GM19099 (cell line): ENCODE data around the gene NUBP2.

Experiments
- POLR2A ChIP-seq: IDR thresholded peaks from 3 replicates; pipeline ENCODE4 v1.6.1; 2011; ENCODE audit warnings: low read depth; ENCODE audit not compliant: insufficient read length; ENCODE audit errors: extremely low read depth

Gene NUBP2, protein sequence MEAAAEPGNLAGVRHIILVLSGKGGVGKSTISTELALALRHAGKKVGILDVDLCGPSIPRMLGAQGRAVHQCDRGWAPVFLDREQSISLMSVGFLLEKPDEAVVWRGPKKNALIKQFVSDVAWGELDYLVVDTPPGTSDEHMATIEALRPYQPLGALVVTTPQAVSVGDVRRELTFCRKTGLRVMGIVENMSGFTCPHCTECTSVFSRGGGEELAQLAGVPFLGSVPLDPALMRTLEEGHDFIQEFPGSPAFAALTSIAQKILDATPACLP

GRCh38 chr16:1782408-1783264 lies at the start of gene NUBP2, which contains the start of gene SPSB3:
Gene NUBP2 (plus strand): TSS chr16:1782960. CDS start chr16:1783021, 61 bp downstream.
Gene SPSB3 (minus strand): TSS chr16:1782571. CDS start chr16:1781483, 1,088 bp downstream.
- TF ChIP-seq POLR2A = peak; percentile 81

DNA sequence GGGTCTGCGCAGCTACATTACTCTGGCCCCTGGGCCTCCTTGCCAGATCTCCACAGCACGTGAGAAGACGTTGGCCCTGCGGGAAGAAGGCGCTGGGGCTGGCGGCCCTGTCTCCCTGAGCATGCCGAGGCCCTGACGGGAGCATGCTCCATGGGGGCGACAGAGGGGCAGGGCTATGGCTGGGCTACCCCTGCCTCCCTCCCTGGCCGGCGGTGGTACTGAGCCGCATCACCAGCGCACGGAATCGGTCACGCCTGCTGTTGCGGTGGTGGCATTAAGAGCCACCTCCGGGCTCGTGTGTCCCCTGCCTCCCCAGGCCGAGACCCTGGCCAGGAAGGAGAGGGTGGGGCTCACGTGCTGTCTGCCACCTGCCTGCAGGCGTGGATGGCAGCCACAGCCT lies 48.6 kb upstream of the NUBP2 start:
- TF ChIP-seq POLR2A = no peak

DNA sequence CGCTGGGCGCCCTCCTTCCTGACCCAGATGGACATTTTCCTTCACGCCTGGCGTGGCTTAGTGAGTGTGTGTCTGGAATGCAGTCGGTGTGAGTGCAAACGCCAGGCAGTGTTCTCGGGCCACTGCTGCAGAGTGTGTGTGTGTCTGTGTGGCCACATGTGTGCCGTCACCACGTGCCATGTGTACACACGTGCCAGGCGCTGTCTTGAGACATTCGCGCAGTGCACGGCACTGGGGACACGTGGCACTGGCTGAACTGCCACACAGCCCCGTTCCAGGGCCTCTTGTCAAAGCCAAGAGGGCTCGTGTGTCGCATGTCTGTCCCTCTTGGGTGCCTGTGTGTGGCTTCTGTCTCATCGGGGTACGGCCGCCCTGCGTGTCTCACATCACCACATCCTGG lies 47.9 kb upstream of the NUBP2 start:
- TF ChIP-seq POLR2A = no peak

DNA sequence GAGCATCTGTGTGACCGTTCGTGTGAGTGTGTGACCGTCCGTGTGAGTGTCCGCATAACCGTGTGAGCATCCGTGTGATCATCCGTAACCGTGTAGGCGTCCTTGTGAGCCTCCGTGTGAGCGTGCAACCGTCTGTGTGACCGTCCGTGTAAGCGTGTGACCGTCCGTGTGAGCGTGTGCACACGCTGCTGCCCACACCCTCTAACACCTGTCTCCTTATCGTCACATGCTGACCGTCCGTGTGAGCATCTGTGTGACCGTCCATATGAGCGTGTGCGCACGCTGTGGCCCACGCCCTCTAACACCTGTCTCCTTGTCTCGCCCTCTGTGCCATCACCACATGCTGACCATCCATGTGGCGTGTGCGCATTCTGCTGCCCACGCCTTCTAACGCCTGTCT lies 42.5 kb upstream of the NUBP2 start:
- no peak for TF ChIP-seq POLR2A

DNA sequence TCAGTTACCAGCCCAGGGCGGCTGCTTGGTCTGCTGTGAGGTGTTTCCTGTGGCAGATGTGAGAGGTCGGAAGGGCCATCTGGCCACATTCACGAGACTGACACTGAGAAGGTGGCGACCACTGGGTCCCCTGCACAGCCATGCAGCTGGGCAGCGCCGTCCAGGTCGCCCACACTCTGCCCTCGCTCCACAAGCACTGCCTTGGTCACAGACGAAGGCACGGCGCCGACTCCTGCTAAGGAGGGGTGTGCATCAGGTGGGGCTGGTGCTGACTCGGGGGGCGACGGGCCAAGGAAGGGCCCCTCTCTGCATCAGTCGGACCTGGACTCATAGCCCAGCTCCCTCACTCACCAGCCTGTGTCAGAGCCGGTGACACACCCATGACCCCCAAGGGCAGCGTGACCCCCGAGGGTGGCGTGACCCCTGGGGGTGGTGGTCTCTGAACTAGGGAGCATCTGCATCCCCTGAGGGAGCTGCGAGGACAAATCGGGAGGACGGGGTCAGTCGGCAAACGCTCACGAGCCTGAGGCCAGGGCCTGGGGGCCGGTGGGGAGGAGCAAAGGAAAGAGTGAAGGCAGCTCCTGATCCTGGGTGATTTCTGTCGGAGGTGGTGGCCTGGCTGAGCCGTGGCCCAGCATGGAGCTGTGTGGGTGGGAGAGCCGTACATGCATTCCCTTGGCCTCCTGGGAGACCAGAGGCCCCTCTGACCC lies 41.8 kb upstream of the NUBP2 start:
- TF ChIP-seq POLR2A = no peak

- TF ChIP-seq POLR2A = no peak
Observed at GRCh38 chr16:1741553-1742165, 41.1 kb upstream of the NUBP2 start.

DNA sequence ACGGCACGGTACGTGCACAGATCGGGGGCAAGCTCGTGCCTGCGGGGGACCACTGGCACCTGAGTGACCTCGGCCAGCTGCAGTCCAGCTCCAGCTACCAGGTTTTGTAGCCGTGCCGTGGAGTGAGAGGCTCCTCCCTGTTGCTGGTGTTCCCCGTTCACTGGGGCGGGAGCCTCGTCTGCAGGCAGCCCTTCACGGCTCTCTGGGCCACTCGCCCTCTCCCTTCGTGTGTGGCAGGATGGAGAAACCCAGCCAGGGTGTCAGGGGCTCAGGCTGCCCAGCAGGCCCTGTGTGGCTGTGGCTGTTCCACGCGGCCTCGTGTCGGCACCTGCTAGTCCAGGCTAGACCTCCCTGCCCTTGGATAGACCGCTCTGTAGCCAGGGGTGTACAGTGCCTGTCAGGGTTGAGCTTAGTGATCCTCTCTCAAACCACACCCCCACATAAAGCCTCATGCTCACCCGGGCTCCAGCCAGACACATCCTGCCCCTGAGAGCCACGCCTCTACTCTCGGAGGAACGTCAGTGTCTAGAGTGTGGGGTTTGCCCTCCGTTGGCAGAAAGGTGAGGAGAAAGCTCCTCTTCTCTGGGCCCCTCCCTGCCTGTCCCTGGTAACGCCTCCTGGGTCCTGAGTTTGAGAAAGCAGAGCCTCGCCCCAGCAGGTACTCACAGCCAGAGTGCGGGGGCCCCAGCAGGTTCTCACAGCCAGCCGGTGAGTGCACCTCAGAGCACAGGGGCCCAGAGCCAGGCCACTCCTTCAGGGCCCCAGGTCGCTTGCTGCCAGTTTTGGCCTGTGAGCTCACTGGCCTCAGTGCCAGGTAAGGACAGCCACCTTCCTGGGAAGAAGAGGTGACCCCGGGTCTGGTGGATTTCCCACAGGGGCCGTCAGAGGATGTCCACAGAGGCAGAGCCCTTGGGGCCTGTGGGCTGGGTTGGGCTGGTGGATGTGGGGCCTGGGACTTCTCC lies 39.1 kb upstream of the NUBP2 start:
- TF ChIP-seq POLR2A = no peak

GRCh38 chr16:1744338-1744840 lies 38.4 kb upstream of the NUBP2 start:
- TF ChIP-seq POLR2A = no peak

DNA sequence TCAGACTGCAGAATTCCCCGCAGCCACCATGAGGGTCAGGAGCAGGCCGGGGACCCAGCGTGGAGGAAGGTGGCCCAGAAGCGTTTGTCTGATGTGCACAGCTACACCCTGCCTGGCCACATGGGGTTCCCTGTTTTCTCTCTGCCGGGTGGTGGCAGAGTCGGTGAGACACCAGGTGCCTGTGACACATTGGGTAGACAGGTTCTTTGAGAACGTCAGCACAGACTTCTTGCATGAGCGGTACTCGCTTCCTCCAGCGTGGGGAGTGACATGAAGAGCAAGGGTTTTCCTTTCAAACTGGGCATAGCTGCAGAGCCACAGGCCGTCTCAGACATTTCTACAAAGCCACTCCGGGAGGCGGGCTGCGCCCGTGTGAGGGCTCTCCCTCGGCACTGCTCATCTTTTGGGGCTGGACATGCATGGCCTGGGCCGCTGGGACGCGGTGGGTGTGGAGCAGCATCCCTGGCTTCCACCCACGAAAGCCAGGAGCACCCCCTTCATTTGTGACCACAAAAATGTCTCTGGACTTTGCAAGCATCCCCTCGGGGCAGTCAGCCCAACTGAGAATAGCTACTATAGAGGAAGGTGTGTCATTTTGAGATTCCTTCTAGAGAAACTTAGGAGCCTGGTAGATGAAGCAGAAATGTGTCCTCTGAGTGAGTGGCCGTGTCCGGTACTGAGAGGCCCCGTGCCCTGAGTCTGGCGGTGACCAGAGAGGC lies 37.4 kb upstream of the NUBP2 start:
- TF ChIP-seq POLR2A = no peak

GRCh38 chr16:1745900-1746692 lies 36.7 kb upstream of the NUBP2 start:
- TF ChIP-seq POLR2A = no peak

- no peak for TF ChIP-seq POLR2A
Observed at GRCh38 chr16:1746693-1747195, 36.0 kb upstream of the NUBP2 start.

DNA sequence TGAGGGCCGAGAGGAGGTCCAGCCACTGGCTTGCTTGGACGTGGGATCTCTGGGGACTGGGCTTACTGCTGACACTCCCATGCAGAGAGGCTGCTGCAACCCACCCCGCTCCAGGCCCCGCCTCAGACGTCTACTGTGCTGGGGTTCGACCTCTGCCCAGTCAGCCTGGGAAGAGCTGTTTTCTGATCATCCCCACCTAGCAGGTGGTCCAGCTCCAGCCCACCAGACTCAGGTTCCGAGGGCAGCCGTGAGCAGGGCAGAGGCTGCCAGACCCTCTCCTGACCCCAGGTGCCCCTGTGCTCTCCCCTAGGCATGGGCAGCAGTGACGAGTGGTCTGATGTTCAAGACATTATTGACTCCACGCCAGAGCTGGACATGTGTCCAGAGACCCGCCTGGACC lies 34.8 kb upstream of the NUBP2 start:
- no peak for TF ChIP-seq POLR2A
